Activated CD4-positive, alpha-beta T cell treated with anti-CD3 and anti-CD28 coated beads for 1 hour (primary cell): ENCODE measurements around the gene CISD1.

ENCODE experiments used
- DNase-seq: peaks from one replicate; pipeline ENCODE4 v3.0.0-alpha.2; 2020

Gene CISD1

DNA sequence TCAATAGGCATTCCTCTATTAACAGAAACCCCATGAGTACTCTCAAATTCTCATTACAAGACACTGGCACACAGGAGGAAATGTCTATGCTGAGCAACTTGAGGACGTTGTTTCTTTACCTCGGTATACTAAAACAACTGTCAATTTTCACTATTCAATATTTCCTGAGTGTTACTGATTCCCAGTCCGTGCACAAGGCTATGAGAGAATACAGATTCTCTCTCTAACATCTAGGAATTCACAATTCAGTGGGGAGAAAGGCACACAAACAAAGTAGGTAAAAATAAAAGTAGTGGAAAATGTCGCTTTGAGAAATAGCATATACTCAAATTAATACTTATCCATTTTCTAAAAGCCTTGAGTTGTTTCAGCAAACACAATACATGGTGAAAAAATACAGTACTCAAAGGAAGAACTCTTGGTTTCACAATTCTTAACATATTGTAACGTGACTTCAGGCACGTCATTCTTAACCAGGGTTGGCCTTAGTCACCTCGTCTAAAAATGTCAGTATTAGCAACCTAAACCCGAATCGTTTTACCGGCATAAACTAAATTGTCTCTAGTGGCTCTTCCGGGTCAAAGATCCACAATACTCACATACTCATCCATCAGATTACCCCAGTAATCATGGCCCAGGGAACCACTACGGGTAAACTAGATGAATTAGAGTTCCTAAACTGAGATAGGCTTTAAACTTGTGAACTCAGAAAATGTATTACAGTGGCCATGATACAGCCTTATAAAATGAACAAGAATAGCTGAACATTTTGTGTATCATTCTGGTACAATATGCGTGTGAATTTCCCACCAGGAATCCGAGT is 2.7 kb upstream of the CISD1 start:
- no peak for DNase-seq

DNA sequence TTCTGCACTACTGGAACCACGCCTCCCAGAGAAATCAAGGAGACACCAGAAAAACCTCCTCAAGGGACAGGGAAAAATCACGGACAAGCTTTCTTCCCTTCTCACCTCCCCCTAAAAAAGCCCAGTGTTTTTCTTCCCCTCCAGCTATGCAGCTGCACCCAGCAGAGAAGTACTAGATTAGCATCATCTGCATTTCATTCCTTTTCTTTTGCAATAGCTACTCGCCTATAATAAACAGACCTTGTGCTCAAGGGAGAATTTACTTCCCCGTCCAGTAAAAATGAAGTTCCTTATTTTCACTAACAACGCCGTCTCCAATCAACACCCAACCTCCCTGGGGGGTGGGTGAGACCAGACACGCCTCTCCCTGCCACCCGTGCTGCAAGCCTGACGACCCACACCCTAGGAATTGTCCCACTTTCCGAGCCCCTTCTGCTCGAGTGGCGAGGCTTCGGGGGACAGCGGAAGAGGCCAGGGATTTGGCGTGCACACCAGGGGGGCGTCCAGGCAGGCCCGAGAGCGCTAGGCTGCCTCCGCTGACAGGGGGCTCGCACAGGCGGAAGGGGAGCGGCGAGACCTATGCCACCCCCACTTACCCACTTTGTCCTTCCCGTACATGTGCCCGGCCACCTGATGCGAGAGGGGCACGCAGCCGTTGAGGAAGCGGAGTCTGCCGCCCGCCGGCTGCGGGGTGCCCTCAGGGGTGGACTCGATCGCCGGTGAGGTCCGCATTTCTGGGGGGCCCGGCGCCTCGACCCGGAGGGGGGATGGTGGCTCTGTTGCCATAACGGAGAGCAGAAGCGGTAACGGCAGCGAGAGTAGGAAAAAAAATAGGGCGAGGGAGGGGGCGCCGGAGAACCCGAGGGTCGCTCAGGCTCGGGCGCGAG is 1.9 kb upstream of the CISD1 start:
- peak; percentile 11 for DNase-seq

GRCh38 chr10:58267713-58268453 is 1.1 kb upstream of the CISD1 start, which contains the start of gene IPMK:
Gene IPMK (minus strand): TSS chr10:58267894. CDS start chr10:58267611, 283 bp downstream.
- peak; percentile 88 for DNase-seq

GRCh38 chr10:58268454-58268945 is 462 bp upstream of the CISD1 start:
- no peak for DNase-seq

- DNase-seq = no peak
Measured at GRCh38 chr10:58269782-58270290, 874 bp downstream of the CISD1 start.

DNA sequence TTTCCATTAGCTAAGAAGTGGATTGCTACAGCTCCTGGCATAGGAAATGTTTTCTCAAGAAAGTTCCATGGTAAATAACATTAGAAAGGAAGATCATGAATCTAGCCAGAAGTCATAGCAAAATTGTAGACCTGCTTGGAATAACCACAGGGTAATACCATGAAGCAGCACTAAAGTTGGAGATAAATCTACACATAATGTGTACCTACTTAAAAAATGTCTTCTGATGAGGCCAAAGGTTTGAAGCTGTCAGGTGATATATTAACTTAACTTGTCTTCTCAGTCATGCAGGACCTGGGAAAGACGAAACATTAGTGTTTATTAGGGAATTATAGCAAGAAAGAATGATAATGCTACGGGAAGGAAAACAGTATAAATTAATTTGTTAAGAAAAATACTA is 6.3 kb downstream of the CISD1 start:
- DNase-seq = no peak

- no peak for DNase-seq
Measured at GRCh38 chr10:58275908-58276307, 6.9 kb downstream of the CISD1 start.

- no peak for DNase-seq
Measured at GRCh38 chr10:58278274-58278961, 9.5 kb downstream of the CISD1 start.

- no peak for DNase-seq
Measured at GRCh38 chr10:58278962-58279307, 10.0 kb downstream of the CISD1 start.

GRCh38 chr10:58280477-58280876 is 11.5 kb downstream of the CISD1 start:
- no peak for DNase-seq

DNA sequence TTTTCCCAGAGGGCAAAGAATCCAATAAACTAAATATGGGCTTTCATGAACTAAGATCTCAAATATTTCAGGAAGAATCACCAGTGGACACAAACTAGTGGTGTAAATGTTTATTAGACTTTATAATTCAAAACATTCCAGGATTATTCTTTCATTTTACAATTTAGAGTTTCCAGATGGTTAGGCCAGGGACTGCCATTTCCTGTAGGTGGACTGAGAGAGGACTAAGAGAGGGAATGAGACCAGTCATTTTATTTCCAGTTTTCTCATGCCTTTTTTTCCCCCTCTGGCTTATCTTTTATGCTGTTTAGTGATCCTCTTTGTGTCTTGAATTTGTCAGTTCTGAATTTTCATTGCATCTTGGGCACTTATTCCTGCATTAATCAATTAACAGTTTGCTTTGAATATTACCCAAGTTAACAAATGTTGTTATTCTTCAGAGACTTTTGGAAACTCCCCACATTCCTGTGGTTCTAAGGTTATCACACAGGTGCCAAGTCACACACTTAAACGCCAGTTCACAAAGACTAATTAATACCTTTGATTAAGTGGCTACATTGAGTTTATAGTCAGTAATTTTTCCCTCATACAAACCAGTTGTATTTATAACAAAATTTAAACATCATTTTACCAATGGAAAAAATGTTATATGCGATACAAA is 12.3 kb downstream of the CISD1 start:
- no peak for DNase-seq

DNA sequence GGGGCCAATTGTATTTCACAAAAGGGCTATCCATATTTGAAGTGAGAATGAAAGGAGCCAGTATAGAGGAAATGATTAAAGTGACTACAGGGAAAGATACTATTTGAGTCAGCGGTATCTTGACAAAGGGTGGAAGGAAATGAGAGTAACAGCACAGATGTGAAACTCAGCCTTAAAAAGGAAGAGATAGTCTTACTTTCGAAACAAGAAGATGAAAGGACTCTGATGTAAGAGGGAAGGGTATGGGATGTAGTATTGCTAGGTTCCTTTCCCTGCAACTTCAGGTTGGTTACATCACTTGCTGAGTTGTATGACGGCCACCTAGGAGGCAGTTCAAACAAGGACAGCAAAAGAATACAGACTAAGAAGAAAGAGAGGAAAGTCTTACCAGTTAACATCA is 13.7 kb downstream of the CISD1 start:
- DNase-seq = no peak

DNA sequence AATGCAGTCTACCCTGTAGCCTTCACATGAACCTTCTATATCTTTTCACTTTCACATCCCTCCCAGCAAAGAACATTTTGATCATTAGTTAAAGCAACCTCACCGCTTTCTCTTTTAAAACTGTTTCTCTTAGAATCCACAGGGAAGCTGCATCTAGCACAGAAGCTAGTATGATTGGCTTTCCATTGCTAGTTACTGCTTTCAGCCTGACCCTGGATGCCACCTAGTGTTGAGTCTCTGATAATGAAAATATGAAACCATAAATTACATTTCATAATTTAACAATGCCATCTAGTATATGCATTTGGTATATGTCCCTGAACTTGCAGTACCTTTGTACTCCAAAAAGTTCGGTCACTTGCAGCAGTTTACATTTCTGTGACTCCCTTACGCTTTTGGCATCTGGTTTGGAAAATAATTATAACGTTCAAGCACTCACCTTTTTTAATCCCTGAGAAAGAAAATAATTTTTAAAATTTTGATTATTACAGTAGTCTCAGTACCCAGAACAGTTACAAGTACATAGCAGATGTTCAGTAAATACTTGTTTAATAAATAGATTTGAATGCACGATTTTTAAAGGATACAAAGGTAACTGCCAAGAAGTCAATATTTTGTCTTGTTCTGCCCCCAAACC is 22.7 kb downstream of the CISD1 start:
- DNase-seq = no peak

- DNase-seq = no peak
Measured at GRCh38 chr10:58293989-58294388, 25.0 kb downstream of the CISD1 start.

- DNase-seq = peak; percentile 23
Measured at GRCh38 chr10:58299580-58299979, 30.6 kb downstream of the CISD1 start.

DNA sequence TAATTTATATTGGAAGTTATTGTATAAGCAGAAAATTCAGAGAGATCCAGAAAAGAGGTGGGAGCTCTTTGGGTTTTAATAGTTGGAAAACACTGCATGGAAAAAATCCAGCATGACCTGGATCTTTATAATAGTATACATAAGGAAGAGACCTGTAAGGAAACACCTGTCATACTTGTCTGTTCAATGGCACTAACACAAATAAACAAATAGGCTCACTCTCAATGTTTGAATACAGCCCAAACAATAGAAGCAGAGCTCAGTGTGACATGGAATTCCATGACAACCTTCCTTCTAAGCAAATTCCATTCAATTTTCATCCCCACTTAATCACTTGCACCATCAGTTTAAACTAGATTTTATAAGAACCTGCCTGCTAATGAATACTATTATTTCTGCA is 31.7 kb downstream of the CISD1 start:
- DNase-seq = no peak

GRCh38 chr10:58302254-58302653 is 33.3 kb downstream of the CISD1 start:
- DNase-seq = no peak

DNA sequence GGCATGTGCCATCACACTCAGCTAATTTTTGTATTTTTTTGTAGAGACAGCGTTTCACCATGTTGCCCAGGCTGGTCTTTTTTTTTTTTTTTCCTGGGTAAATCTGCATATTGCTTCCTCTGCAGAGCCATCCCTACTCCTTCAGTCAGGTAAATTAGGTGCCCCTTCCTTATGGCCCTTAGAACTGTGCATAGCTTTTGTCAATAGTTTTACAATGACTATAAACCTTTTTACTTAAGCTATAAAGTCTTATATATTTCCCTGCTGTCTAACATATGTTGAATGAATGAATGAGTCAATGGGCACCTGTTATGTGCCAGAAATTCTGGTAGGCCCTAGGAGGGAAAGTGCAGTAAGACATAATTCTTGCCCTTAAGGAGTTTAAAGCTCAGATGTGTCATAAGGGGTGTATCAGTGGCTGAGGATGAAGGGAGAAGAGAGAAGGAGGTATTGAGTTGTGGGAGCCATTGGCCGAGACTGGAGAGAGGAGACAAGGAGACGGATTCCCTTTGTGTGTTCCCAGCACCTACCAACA is 35.2 kb downstream of the CISD1 start:
- no peak for DNase-seq

- DNase-seq = no peak
Measured at GRCh38 chr10:58305821-58306220, 36.9 kb downstream of the CISD1 start.

DNA sequence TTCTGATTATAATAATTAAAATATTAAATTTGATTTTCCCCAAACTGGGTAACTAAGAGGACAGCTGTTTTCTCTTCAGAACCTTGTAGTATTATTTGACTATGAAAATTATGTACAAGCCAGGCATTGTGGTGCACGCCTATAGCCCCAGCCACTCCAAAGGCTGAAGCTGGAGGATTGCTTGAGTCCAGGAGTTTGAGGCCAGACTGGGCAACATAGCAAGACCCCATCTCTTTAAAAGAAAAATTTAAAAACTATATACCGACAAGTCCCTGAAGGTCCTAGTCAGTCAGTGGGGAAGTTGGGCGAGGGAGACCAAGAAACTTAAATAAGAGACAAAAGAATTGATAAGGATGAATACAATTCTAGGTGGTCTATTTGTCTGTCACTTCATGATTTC is 38.7 kb downstream of the CISD1 start:
- no peak for DNase-seq

- no peak for DNase-seq
Measured at GRCh38 chr10:58311026-58311425, 42.1 kb downstream of the CISD1 start.
